SH-SY5Y (cell line): Measurements from ENCODE around the gene BLID.

ENCODE experiments used
- GATA2 ChIP-seq: IDR thresholded peaks from 2 replicates; pipeline ENCODE4 v1.6.1; 2011; ENCODE audit warnings: mild to moderate bottlenecking, low read depth, low read length
- GATA3 ChIP-seq: IDR thresholded peaks from 2 replicates; pipeline ENCODE4 v1.6.1; 2011; ENCODE audit warnings: low read depth, mild to moderate bottlenecking, low read length, moderate library complexity

- TF ChIP-seq GATA2, result no peak
- TF ChIP-seq GATA3, result no peak
These were observed 45.0 kb upstream of the BLID start for GRCh38 chr11:122160841-122161590.
